ENCODE measurements around the gene TOX2.
A peak's percentile ranks its signal among the peaks of the same experiment; 100 is the strongest.

TOX2 gene

GRCh38 chr20:44002861-44003260 is 88.2 kb downstream of the TOX2 start:
- no peak for DNase-seq

- no peak for DNase-seq
These were observed 89.0 kb downstream of the TOX2 start for GRCh38 chr20:44003609-44004008.

- no peak for DNase-seq
These were observed 89.8 kb downstream of the TOX2 start for GRCh38 chr20:44004306-44004915.

GRCh38 chr20:44005661-44006060 is 91.0 kb downstream of the TOX2 start:
- no peak for DNase-seq

- no peak for DNase-seq
These were observed 91.5 kb downstream of the TOX2 start for GRCh38 chr20:44006126-44006525.

GRCh38 chr20:44006578-44006977 is 91.9 kb downstream of the TOX2 start:
- DNase-seq, result no peak

GRCh38 chr20:44008806-44009678 is 94.4 kb downstream of the TOX2 start:
- DNase-seq, result no peak

GRCh38 chr20:44009679-44009992 is 95.0 kb downstream of the TOX2 start:
- DNase-seq, result no peak

GRCh38 chr20:44010162-44010704 is 95.6 kb downstream of the TOX2 start:
- DNase-seq, result peak; percentile 30

GRCh38 chr20:44011251-44011940 is 96.7 kb downstream of the TOX2 start:
- DNase-seq, result no peak

- no peak for DNase-seq
These were observed 98.0 kb downstream of the TOX2 start for GRCh38 chr20:44012466-44013226.

- DNase-seq, result no peak
These were observed 100.4 kb downstream of the TOX2 start for GRCh38 chr20:44014807-44015732.

- DNase-seq, result no peak
These were observed 101.1 kb downstream of the TOX2 start for GRCh38 chr20:44015733-44016103.

GRCh38 chr20:44016525-44016924 is 101.9 kb downstream of the TOX2 start:
- DNase-seq, result no peak

GRCh38 chr20:44017211-44017610 is 102.6 kb downstream of the TOX2 start:
- no peak for DNase-seq

- no peak for DNase-seq
These were observed 103.2 kb downstream of the TOX2 start for GRCh38 chr20:44017905-44018258.

- DNase-seq, result no peak
These were observed 103.7 kb downstream of the TOX2 start for GRCh38 chr20:44018259-44018941.

GRCh38 chr20:44018942-44019637 is 104.4 kb downstream of the TOX2 start:
- no peak for DNase-seq

- no peak for DNase-seq
These were observed 105.1 kb downstream of the TOX2 start for GRCh38 chr20:44019638-44020335.

Measured in activated CD8-positive, alpha-beta memory T cell treated with anti-CD3 and anti-CD28 coated beads, Interleukin-2, amount 50 U/mL, for 4 hours (primary cell).